Raji (cell line): Measurements from ENCODE around the gene ID2.

Experiments
- POLR2A ChIP-seq: IDR thresholded peaks from 2 replicates; pipeline ENCODE4 v1.6.1; 2011; ENCODE audit warnings: low read depth, low read length, control low read depth; ENCODE audit not compliant: insufficient read depth

The ID2 gene

DNA sequence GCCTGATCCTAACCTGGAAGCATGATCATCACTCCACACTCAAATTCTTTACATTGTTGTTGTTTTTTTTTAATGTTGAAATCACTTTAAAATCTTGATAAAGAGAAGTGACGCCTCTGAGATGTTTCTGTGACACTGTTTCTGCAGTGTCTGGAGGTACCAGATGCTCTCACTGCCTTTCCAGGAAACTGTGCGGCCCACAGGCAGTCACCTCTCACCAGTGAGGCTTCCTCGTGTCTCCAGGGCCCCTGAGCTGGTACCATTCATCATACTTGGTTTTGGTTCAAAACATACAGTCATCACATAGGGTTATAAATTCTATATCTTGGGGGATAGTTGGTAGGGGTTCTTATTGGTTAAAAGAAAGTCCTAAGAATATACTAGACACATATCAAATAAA is 10.1 kb upstream of the ID2 start:
- no peak for TF ChIP-seq POLR2A

DNA sequence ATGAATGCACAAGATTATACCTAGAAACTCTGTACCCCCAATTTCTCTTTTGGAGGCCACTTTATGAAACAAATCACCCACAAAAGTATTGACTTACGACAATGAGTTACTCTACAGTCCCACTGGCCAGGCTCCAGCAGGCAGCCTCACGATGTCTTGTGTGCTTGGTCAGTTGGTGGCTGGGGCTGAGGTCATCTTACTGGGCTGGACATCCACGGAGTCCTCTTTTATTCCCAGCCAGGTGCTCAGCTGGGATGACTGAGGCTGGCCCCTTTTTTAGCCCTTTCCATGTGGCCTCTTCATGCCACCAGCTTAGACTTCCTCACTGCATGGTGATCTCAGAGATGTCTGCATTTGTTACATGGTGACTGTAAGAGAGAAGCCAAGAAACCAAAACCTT is 8.9 kb upstream of the ID2 start:
- no peak for TF ChIP-seq POLR2A

DNA sequence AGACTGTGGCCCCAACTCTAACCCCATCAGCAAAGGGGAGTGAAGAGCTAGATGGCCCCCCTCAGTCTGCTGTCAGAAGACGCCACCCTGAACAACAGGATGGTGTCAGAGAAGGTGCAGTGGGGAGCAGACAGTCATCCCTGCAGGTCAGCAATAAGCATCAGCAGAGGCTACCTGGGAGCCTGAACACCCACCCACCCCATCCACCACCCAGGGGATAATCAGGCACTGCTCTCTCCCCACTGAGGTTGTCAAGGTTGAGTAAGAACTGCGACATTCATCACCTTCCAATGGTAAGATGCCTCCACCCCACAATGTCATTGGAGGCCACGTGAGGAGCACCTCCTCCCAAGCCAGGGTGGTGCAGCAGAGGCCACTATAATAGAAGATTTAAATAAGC is 8.5 kb upstream of the ID2 start:
- no peak for TF ChIP-seq POLR2A

DNA sequence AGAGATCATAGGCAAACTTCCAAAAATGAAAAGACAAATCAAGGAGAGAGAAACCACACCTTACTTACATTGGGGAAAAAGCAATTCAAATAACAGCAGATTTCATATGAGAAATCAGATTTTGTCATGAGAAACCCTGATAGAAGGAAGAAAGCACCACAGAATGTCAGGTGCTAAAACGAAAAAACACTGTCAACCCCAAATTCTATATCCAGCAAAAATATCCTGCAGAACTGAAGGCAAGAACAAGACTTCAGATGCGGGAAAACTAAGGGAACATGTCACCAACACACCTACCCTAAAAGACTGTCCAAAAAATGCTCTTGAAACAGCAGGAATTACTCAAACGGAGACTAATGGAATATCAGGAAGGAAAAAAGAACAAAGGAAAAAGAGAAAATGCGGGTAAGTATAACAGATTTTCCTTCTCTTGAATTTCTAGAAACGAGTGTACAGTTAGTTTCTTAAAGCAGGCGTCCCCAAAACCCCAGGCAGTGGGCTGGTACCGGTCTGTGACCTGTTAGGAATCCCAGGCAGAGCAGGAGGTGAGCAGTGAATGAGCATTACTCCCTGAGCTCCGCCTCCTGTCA is 7.3 kb upstream of the ID2 start:
- no peak for TF ChIP-seq POLR2A

DNA sequence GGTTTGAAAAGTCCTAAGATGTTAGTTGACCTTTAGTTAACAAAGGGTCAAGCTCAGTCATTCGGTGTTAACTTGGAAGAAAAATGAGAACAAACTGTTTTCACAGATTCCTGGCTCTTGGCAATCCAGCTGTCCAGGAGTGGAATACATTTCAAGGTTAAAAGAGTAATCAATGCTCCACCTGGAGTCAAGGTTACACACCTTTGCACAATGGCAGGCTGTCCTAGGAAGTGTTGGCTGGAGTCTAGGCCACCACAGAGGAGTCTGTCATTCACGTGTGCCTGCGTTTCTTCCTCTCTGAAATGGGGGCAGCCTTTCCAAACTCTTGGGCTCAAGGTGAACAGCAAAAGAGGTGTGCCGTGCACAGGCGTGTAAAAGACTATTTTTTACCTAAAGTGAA is 6.3 kb upstream of the ID2 start:
- no peak for TF ChIP-seq POLR2A

DNA sequence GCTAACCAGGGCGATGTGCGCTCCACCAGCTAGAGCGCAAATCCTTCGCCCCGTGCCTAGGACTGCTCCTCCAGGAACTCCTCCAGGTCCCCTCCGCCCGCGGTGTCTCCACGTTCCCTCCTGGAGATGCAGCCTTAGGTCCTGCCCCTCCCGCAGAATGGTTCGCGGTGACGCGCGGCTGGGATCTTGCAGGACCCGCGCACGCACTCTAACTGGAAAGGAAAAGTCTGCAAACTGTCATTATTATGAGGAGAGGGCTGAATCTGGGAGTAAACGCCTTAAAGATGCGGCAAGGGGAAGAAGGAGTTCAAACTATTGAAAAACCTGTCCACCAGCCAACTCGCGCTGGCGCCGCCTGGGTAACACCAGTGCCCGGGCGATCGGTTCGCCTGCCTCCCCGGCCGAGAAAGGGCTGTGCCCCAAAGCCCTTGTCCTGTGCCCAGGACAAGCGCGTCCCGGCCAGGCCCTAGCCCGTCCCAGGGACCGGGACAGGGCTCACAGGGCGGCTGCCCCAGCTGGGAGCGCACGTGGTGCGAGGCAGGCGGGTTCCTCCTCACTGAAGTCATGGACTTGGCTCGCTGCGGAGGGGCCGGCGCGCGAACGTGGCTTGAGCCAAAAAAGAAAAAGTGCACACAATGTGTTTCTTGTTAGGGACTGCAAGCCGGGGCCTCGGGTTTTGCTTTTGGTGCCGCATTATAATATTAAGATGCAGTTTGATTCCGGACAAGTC is 5.5 kb upstream of the ID2 start:
- TF ChIP-seq POLR2A, result no peak

DNA sequence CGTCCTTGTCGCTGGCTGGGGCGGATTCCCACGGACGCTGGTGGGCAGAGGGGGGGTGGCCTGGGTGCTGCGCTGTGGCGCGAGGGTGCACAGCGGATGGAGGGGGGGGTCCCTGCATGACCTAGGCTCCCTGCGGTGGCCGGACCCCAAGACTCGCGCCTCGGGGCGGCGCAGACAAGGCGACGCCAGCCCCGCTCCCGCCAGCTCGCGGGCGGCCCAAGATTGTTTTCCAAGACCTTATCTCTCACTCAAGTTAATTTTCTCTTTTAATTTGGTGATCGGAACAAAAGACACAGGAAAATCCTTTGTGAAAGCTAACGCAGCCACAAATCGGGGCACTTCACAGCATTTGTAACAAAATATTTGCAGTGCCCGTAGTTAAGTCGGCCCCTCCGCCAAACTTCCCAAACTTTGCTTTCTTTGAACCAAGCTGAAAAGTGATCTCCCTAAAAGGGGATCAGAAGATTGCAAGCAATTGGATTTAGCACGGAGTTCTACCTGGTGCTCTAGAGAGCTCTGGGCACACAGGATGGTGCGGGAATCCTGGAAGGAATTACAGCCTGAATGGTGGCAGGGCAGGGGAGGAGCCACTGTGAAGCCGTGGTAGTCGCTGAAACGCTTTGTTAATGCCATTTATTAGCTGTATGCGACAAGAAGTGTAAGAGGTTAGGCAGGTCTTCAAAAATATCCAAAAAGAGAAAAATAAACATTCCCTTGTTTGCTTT is 4.8 kb upstream of the ID2 start:
- no peak for TF ChIP-seq POLR2A

DNA sequence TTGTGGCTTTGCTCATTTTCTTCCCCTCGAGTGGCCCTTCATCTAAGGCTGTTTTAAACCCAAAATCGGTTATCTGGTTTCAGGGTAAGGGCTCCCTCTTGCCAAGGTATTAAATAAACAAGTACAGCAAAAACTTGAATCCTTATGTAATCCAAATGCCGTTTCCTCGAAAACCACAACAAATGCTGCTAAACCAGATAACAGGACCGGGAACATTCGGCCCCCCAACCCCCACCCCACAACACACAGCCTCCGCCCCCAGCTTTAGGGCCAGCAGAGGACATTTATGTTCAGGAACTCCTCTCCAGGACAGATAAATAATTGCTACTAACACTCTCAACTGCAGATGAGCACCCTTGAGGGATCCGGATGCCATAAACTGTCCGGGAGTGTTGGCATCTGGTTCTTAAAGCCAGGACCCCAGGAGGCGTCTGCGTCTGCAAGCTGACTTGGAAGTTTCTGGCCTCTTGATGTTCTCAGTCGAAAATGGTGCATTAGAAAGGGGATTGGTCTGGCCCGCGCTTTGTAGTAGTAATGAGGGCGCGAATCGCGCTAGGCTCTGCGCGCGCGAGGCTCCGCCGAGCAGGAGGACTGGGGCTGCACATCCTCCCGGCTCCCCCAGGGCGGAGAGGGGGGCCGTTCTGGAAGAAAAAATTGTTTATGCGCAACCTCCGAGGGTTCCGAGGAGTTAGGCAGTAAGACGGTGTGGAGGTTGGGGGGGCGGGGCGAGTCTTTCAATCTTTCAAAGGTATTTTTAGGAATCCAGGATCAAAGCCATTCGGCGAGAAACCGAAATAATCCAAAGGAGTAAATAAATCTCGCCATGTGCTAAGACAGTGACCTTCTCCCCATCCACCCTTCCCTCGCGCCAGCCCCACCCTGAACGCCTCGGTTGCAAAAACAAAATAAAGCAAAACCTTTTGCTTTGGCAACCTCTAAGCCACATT is 3.9 kb upstream of the ID2 start:
- no peak for TF ChIP-seq POLR2A

DNA sequence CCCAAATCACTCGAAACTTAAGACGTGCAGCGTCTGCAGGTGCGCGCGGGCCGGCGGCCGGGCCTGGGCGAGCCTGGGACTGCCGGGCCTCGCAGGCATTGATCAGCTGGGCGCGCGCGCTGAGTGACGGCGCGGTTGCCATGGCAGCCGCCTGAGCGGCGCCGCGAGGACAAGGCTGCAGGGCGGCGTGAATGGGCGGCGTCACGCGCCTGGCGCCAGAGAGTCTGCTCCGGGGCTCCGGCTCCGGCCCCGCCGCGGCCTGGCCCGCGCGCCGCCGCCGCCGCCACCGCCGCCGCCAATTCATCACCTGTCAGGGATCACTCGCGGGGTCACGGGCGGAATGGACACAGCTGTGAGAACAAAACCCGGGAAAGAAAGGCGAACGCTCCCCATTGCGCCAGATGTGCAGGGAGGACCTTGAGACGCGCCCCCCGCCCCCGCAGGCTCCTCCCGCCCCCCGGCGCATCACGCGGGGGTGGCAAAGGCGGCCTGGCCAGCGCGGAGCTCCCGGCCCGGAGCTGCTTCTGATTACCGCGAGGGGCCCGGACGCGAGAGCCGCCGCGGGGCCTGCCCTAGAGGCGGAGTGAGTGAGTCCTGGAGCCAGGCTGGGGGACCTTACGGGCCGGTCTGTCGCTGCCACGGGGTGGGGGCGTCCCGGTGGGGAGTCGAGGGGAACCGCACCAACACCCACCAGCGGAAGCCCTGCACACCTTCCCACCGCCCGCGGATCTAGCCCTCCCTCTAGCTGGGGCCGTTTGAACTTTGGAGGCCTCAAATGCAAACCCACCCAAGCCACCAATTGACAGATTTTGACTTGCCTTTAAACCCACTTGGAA is 2.9 kb upstream of the ID2 start:
- TF ChIP-seq POLR2A, result peak; percentile 42; the same call in 1 of the 2 replicates

DNA sequence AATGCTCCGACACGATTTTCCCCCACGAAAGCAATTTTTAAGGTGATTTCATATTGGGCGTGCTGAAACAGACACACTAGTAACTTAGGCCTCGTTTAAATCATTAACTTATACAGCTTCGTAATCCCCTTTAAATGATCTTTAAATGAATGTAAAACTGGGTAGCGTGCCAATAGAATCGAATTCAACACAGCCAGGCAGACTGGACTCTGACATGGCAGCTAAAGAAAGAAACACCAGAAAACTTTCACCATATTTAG is 2.4 kb upstream of the ID2 start:
- no peak for TF ChIP-seq POLR2A

DNA sequence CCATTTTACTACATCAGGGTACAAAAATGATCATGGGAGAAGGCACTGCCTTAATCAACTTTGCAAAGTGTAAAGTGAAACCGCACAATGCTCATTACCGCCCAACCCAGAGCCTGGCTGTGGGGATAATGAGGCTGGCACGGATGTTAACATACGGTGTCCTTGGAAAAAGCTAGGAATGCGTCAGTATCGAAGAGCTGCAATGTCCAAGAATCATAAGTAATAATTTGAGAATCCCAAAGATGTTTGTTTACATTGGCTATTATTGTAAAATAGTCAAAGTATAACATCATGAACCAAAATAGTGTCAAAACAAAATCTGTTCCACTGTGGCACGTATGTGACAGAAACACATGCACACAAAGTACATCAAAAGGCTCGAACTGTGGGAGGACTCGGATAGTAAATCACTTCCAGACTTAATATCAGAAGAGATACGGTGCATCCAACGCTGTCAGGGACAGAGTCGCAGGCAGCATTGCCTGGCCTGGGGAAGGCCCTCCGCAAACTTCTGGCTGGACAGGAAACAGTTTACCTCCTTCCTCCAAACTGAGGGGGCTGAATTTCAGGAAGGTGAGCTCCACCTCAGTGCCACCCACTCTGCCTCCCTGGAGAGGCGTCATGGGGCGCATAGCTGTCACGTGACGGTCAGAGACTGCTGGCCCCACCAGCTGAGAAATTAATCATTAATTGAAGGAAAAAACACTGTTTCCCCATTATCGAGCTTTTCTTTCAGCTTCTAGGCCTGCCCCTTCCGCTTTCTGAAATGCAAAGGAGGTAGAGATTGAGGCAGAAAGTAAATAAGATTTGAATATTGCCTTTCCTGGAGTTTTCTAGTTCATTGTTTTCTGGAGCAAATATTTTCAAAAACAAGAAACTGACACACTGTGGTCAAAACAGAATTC is 1.8 kb upstream of the ID2 start:
- TF ChIP-seq POLR2A, result no peak

DNA sequence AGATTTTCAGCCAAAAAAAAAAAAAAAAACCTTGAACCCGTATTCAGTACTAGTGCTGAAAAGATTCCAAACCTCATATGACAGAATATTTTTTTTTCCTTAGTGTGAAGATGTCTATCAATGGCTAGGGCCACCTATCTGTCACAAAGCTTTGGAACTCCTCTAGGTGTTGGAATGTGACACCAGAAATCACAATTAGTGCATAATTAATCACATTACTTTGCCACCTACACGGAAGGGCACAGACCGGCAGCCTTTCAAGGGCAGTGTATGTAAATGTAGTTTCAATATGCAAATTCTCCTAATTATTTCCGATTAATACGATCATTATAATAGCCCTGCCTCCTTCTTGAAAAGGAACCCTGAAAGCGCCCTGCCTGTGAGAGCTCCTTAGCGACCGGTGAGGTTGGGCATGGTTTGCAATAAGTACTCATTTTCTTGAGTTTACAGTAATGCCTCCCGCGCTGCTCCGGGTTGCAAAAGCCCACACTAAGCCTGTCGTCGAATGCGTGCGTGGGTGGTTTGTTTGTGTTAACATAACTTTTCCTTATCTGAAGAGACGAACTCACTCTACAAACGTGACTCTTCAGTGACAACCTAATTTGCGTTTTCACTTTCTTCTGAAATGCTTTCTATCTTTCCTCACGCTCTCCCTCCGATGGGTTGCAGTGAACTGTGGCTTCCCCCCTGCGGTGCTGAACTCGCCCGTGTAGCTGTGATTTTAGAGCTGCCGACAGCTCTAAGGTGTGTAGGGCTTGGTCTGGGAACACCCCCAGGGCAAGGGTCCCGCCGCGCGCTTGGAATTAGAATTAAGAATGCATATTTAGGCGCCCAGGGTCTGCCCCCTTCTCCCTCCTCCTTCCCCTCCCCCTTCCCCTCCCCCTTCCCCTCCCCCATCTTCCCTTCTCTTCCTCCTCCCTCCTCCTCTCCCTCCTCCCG is 765 bp upstream of the ID2 start:
- TF ChIP-seq POLR2A, result peak; percentile 50; the same call in 1 of the 2 replicates
